ENCODE measurements around the gene NACC2.

GRCh38 chr9:136124976-136125692 lies 30.0 kb upstream of the NACC2 start:
- TF ChIP-seq EZH2phosphoT487 (IDR thresholded peaks at IDR 0.05; ENCODE audit: borderline replicate concordance): no peak
- no peak for TF ChIP-seq CTCF (conservative IDR thresholded peaks at IDR 0.05; ENCODE audit: low read length)
